Esophagus muscularis mucosa (tissue), 4 donors: ENCODE results near the gene LRRC63. TPM values are rescaled to one million over a fixed set of nuclear protein-coding genes. Genes with fewer than 3 reads are reported as not detected.

Experiments used
- DNase-seq: peaks from one replicate; pipeline ENCODE4 v3.0.0-alpha.2; 2017; ENCODE audit errors: extremely low spot score
- H3K27ac ChIP-seq, 4 donors: fragments of 200-600 bp; sonication (generic); replicated peaks in 1 of 4; 1 replicate in 3 of 4; 2 replicates in 1 of 4; pipeline ENCODE4 v1.5.1; 2016 to 2019; ENCODE audit warnings: mild to moderate bottlenecking in 1 of 4
- H3K27me3 ChIP-seq, 4 donors: fragments of 200-600 bp; sonication (generic); one replicate each; pipeline versions ENCODE4 v1.5.1 to v1.6.0; 2016 to 2019
- H3K36me3 ChIP-seq, 4 donors: fragments of 200-600 bp; sonication (generic); one replicate each; pipeline ENCODE4 v1.5.1; 2016 to 2019
- H3K4me1 ChIP-seq, 4 donors: fragments of 200-600 bp; sonication (generic); one replicate each; pipeline ENCODE4 v1.5.1; 2016 to 2019
- H3K4me3 ChIP-seq, 4 donors: fragments of 200-600 bp; sonication (generic); 1 replicate in 2 of 4; 2 replicates in 2 of 4; pipeline ENCODE4 v1.5.1; 2016 to 2019; ENCODE audit warnings: mild to moderate bottlenecking in 4 of 4, moderate library complexity in 1 of 4
- H3K9me3 ChIP-seq, 4 donors: fragments of 200-600 bp; sonication (generic); 1 replicate in 3 of 4; 2 replicates in 1 of 4; pipeline ENCODE4 v1.5.1; 2016 to 2019
- CTCF ChIP-seq, 3 experiments: fragments of 200-600 bp in 2 of 3; fragments of 450-650 bp in 1 of 3; sonication (generic) in 2 of 3; IDR thresholded peaks; one replicate each; pipeline ENCODE4 v1.5.1; 2017 to 2019; ENCODE audit warnings: antibody characterized with exemption in 3 of 3, mild to moderate bottlenecking in 2 of 3, moderate library complexity in 1 of 3
- EP300 ChIP-seq: sonication (generic); formaldehyde crosslinking; IDR thresholded peaks from one replicate; pipeline ENCODE4 v1.6.1; 2017; ENCODE audit warnings: antibody characterized with exemption
- POLR2A ChIP-seq: fragments of 450-650 bp; IDR thresholded peaks from one replicate; pipeline ENCODE4 v1.6.1; 2017; ENCODE audit warnings: antibody characterized with exemption, moderate library complexity, mild to moderate bottlenecking, low read depth
- POLR2AphosphoS5 ChIP-seq, 2 donors: sonication (generic); formaldehyde crosslinking; IDR thresholded peaks; one replicate each; pipeline ENCODE4 v1.6.1; 2017; ENCODE audit warnings: antibody characterized with exemption in 2 of 2
- WGBS: methylation state at CpG from one replicate; pipeline ENCODE4 v1.1.5; 2018; 5-methylcytosine and 5-hydroxymethylcytosine counted together
- intact Hi-C: fragments of 100-400 bp; cut with DNase I; formaldehyde crosslinking; loops from one replicate; pipeline ENCODE4 v1.15.1; 2023
- total RNA-seq, 4 donors: library from RNA; depleted of rRNA; stranded (reverse); fragments of >200 nt; gene quantifications; one replicate each; pipeline versions ENCODE4 v1.1.0 to v1.2.1, GENCODE V29; 2016

LRRC63 gene
- total RNA-seq, 4 donors from 2014 or later = 0.19 TPM; not detected in 3

DNA sequence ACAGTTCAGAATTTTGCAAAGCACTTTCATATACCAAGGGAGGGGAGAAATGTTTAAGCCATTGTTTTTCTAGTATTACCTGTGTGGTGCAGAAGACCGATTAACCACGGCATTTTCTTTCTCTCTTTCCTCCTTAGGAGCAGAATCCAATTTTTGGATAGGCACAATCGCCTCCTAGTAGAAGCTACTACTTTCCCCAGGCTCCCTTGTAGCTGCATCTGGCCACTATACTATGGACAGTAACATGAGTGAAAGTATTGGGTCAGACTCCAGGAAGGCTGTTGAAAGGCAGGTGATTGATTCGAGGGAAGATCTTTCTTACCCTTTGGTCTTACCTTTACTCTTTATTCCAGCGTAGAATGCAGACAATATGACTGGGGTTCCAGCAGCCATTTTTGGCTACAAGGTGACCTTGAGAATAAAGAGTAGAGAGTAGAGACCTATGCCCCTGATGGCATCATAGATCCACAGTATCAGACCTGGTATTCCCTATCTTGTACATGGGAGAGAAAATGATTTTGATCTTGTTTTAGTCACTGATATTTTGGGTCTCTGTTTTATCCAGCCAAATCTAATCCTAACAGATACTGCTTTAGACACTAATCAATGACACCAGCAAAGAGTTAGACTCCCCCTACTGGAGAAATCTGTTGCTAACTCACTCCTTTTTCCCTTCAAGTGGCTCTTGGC is 77.0 kb downstream of the LRRC63 start:
- WGBS = 82% methylated on average over 5 of the region's 5 CpGs
- Histone ChIP-seq H3K9me3 (no peaks in the 10 kb centered on the region), H3K4me1 (no peaks in the 10 kb centered on the region), H3K27ac (no peak overlapping the region), H3K4me3 (no peak overlapping the region), H3K27me3 (no peaks in the 10 kb centered on the region), H3K36me3 (no peaks in the 10 kb centered on the region)
- DNase-seq = no peak
- intact Hi-C loops = no loop called here
- TF ChIP-seq EP300 (no peak), CTCF (IDR thresholded peaks at IDR 0.05) (peak; percentile 14 to 40 (median 19)), POLR2AphosphoS5 (IDR thresholded peaks at IDR 0.05) (no peak)

GRCh38 chr13:46289260-46289955 is 77.7 kb downstream of the LRRC63 start:
- intact Hi-C loops = no loop called here
- no peaks in the 10 kb centered on the region for H3K27me3 ChIP-seq
- no peak for DNase-seq
- no peak for TF ChIP-seq CTCF (IDR thresholded peaks at IDR 0.05)
- TF ChIP-seq POLR2AphosphoS5 (IDR thresholded peaks at IDR 0.05) = no peak
- TF ChIP-seq POLR2A = no peak
- TF ChIP-seq EP300 = no peak
- H3K4me1 ChIP-seq = no peaks in the 10 kb centered on the region
- 63% methylated on average over 4 of the region's 4 CpGs for WGBS
- H3K9me3 ChIP-seq = no peaks in the 10 kb centered on the region
- no peak overlapping the region for H3K27ac ChIP-seq
- H3K4me3 ChIP-seq = no peak overlapping the region
- no peaks in the 10 kb centered on the region for H3K36me3 ChIP-seq

GRCh38 chr13:46290434-46290833 is 78.7 kb downstream of the LRRC63 start:
- Histone ChIP-seq H3K27ac (no peak overlapping the region), H3K36me3 (no peaks in the 10 kb centered on the region), H3K4me1 (no peaks in the 10 kb centered on the region), H3K27me3 (no peaks in the 10 kb centered on the region), H3K9me3 (no peaks in the 10 kb centered on the region), H3K4me3 (no peak overlapping the region)
- no peak for TF ChIP-seq POLR2AphosphoS5 (IDR thresholded peaks at IDR 0.05)
- TF ChIP-seq CTCF (IDR thresholded peaks at IDR 0.05) = no peak
- no peak for TF ChIP-seq POLR2A
- TF ChIP-seq EP300 = no peak
- DNase-seq = no peak
- 100% methylated on average over 3 of the region's 3 CpGs for WGBS
- intact Hi-C loops = no loop called here

DNA sequence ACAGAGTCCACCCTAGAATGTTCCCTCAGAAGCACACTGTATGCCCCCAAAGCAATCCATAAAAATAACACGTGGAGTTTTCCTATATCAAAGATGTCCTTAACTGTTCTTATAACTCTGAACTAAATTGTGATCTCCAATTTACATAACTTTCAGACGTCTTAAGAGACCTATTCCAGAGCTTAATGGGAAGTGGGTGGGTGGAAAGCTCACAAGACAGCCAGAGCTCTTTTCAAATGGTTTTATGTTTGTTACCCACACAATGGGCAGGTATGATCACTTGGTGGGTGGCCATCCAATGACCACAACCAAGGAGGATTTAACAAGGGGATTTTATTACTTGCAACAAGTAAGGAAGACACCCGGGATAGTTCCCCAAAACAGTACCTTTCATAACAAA is 81.7 kb downstream of the LRRC63 start:
- H3K4me3 ChIP-seq = no peak overlapping the region
- H3K4me1 ChIP-seq = peaks cover 0 to 8% (median 4%) of the 10 kb centered on the region in 4 donors
- TF ChIP-seq POLR2AphosphoS5 (IDR thresholded peaks at IDR 0.05) (no peak), POLR2A (no peak), CTCF (IDR thresholded peaks at IDR 0.05) (no peak), EP300 (no peak)
- intact Hi-C loops = no loop called here
- H3K9me3 ChIP-seq = no peaks in the 10 kb centered on the region
- 76% methylated on average over 3 of the region's 3 CpGs for WGBS
- H3K36me3 ChIP-seq = no peaks in the 10 kb centered on the region
- no peak overlapping the region for H3K27ac ChIP-seq
- no peak for DNase-seq
- no peaks in the 10 kb centered on the region for H3K27me3 ChIP-seq
